Superior temporal gyrus (tissue), 1 donor: Measurements from ENCODE around the gene NEK1.

ENCODE experiments used
- DNase-seq: peaks from one replicate; pipeline ENCODE4 v3.0.0-alpha.2; 2016; ENCODE audit errors: extremely low spot score

NEK1 gene

GRCh38 chr4:169611991-169612870, at the start of gene NEK1:
NEK1 (minus strand) TSS chr4:169612583; CDS start chr4:169602630, 9,953 bp downstream.
- DNase-seq, result peak; percentile 89

- DNase-seq, result peak; percentile 40
Measured at GRCh38 chr4:169661761-169662160, 49.4 kb upstream of the NEK1 start.

DNA sequence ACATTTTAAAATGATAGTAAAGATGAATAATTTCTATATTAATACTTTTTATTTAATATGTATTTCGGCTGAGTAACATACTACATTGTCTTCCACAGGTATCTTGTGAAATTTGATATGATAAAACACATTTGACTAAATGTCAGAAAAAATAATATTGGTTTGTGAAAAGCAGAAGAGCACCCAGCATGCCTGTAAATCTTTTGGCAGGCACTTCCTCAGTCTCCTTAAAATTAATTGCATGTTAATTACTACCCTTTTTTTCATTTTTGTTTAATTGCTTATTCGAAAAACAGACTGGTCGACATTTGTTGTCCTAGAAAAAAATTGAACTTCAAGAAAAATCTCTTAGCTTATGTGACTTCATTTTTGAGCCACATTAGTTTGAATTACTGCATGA, 48.5 kb upstream of the NEK1 start:
- DNase-seq, result no peak

- peak; percentile 94 for DNase-seq
Measured at GRCh38 chr4:169659716-169660670, 47.6 kb upstream of the NEK1 start.

- DNase-seq, result peak; percentile 61
Measured at GRCh38 chr4:169658975-169659715, 46.8 kb upstream of the NEK1 start.

DNA sequence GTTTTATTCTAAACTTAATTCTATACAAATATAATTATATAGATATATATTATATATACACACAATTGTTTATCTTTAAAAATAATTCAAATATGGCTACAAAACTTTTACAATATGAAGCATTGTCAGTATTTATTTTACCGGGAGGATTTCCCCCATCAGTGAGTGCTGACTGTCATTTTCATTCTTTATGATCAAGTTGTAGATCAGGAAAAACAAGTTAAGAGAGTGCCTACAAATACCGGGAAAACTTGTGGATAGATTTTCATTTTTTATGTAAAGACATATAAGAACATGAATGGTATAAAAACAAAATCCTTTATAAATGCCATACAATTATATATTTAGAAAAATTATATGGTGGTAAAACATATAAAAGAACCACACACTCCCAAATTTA, 45.8 kb upstream of the NEK1 start:
- no peak for DNase-seq

- no peak for DNase-seq
Measured at GRCh38 chr4:169657470-169658107, 45.2 kb upstream of the NEK1 start.

DNA sequence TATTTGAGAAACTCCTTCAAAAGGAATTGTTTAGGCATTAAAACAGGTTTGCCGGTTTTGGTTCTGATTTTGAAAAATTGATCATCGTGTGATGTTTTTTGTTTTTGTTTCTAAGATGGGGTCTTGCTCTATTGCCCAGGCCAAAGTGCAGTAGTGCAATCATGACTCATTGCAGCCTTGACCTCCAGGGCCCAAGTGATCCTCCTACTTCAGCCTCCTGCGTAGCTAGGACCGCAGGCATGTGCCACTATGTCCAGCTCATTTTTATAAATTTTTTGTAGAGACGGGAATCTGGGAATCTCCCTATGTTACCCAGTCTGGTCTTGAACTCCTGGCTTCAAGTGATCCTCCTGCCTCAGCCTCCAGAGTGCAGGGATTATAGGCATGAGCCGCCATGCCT, 43.0 kb upstream of the NEK1 start:
- DNase-seq, result no peak

GRCh38 chr4:169652535-169652934, 40.2 kb upstream of the NEK1 start:
- DNase-seq, result no peak

DNA sequence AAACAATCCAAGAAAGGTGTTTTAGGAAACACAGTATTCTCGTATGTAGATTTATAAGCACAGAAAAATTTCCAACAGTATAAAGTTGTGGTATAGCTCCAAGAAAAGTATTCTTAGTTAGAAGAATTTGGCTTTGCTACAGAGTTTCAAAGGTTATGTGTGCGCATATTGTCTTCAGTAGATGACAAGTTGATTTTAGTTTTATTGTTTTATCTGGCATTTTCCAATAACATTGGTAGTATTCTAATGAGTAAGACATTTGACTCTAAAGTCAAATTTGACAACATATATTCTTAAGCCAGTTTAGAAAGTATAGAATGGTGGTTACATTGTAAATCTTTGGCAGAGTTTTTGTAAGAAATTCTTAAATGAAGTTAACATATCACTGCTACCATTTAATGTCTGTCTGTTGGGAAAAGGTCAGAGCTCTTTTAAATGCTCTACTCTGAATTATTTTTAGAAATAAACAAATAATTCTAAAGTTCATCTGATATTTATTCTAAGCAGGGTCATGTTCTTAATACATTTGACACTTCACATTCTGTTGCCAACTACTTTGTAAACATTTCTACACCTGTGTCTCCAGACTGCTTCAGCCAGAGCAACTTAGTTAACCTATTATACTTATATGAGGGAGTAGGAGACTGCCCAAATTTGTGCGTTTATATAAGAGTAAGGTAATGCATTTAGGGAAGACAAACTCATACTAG, 38.0 kb upstream of the NEK1 start:
- DNase-seq, result no peak

DNA sequence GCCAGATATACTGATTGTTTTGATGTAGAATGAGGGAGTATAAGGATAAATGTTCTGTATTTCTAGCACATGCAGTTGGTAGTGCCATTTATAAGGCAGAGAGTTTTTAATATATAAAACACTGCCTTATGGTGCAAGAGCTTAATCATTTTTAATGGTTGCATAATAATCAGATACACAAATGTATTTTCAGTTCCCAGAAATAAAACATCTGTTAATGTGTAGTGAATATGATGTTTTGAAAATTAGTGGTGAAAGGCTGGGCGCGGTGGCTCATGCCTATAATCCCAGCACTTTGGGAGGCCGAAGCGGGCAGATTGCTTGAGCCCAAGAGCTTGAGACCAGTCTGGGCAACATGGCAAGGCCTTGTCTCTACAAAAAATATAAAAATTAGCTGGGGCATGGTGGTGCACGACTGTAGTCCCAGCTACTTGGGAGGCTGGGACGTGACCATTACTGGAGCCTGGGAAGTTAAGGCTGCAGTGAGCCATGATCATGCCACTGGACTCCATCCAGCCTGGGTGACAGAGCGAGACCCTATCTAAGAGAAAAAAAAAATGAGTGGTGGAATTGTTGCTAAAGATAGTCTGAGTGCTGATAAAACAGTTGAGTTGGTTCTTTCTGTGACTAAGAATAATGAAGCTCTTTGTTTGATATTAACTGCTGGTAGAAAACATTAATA, 37.3 kb upstream of the NEK1 start:
- DNase-seq, result no peak

DNA sequence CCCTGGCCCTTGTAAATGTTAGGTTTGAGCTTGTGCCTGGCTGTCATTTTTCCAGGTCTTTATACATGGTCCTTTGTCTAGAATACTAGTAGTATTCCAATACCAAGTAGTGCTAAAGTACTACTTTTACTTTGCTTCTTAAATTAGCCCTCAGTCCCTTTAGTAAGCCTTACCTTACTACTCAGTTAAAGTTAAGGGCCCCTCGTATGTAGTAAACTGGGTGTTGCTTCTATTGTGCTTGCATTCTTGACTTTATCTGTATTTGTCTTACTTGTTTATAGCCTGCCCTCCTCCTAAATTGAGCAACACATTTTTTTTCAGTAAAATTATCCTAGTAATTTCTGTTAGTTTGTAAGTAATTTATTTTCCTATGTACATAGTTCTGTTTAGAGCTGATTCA, 33.2 kb upstream of the NEK1 start:
- no peak for DNase-seq

DNA sequence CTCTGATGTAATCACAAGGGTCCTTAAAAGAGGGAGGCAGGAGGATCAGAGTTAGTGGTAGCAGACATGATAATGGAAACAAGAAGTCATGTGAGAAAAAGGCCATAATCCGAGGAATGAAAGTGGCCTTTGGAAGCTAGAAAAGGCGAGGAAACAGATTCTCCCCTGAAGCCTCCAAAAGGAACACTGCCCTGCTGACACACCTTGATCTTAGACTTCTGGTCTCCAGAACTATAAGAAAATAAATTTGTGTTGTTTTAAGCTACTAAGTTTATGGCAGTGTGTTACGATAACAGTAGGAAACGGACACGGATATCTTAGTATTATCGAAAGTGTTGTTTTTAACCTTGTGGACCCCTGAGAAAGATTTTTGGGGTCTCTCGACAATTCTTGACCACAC, 32.4 kb upstream of the NEK1 start:
- DNase-seq, result no peak

DNA sequence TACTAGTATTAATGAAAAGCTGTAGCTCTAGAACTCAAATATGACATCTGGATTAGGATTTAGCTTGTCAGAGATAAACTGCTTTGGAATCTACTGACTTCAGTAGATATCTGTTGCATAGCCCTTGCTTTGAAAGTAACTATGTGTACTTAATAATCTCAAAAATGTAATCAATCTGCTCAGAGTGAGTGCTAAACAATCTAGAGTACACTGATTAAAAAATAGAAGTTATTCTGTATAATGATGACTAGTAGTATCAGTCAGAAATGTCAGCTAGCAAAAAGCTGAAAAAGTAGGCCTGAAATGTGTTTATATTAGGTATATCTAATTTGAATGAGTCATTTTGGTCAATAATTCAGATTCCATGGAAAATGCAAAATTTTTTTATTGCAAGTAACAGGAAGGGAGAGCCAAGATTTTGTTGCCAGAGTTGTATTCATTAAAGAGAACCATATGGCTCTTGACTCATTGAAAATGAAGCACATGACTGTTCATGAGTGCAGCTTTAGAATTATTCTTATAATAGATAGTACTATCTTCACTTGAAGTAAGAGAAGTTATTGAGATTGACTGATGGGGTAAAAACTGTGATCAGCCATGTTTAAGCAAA, 28.0 kb upstream of the NEK1 start:
- no peak for DNase-seq

- DNase-seq, result no peak
Measured at GRCh38 chr4:169634975-169635374, 22.6 kb upstream of the NEK1 start.

DNA sequence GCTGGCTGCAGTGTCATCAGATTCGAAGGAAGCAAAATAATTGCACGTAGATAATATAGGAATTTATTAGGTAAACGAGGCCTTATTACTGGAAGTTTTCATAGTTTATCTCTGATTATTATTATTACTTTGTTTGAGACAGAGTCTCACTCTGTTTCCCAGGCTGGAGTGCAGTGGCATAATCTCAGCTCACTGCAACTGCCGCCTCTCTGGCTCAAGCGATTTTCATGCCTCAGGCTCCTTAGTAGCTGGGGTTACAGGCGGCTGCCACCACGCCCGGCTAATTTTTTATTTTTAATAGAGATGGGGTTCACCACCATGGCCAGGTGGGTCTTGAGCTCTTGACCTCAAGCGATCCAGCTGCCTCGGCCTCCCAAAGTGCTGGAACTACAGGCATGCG, 20.5 kb upstream of the NEK1 start:
- no peak for DNase-seq

GRCh38 chr4:169630069-169630468, 17.7 kb upstream of the NEK1 start:
- no peak for DNase-seq

- no peak for DNase-seq
Measured at GRCh38 chr4:169628579-169628978, 16.2 kb upstream of the NEK1 start.

- DNase-seq, result no peak
Measured at GRCh38 chr4:169627307-169627706, 14.9 kb upstream of the NEK1 start.
